Mesodermal cell (in vitro differentiated cells): ENCODE data around the gene SPCS2.

Source experiments
- H3K27ac ChIP-seq: 2 replicates; pipeline ENCODE4 v1.7.0; 2013; ENCODE audit warnings: mild to moderate bottlenecking, low read depth, low read length, moderate library complexity; ENCODE audit not compliant: severe bottlenecking
- H3K36me3 ChIP-seq: 2 replicates; pipeline ENCODE4 v1.7.1; 2013; ENCODE audit warnings: mild to moderate bottlenecking, low read length, moderate library complexity; ENCODE audit not compliant: control insufficient read depth, insufficient read depth
- H3K4me1 ChIP-seq: one replicate; pipeline ENCODE4 v1.7.1; 2013; ENCODE audit warnings: mild to moderate bottlenecking, low read length; ENCODE audit not compliant: insufficient read depth, control insufficient read depth, poor library complexity, severe bottlenecking
- H3K4me3 ChIP-seq: 2 replicates; pipeline ENCODE4 v1.7.0; 2013; ENCODE audit warnings: low read length, control low read depth, mild to moderate bottlenecking; ENCODE audit not compliant: insufficient read depth, poor library complexity, severe bottlenecking; ENCODE audit errors: extremely low read depth
- H3K9me3 ChIP-seq: 2 replicates; pipeline ENCODE4 v1.7.1; 2013; ENCODE audit warnings: mild to moderate bottlenecking, low read length, moderate library complexity; ENCODE audit not compliant: control insufficient read depth
- WGBS, 2 experiments: methylation state at CpG; one replicate each; pipeline ENCODE4 v1.1.5; 2013; ENCODE audit warnings: missing lambda C conversion rate in 2 of 2; ENCODE audit not compliant: insufficient coverage in 2 of 2; 5-methylcytosine and 5-hydroxymethylcytosine counted together

SPCS2 gene

DNA sequence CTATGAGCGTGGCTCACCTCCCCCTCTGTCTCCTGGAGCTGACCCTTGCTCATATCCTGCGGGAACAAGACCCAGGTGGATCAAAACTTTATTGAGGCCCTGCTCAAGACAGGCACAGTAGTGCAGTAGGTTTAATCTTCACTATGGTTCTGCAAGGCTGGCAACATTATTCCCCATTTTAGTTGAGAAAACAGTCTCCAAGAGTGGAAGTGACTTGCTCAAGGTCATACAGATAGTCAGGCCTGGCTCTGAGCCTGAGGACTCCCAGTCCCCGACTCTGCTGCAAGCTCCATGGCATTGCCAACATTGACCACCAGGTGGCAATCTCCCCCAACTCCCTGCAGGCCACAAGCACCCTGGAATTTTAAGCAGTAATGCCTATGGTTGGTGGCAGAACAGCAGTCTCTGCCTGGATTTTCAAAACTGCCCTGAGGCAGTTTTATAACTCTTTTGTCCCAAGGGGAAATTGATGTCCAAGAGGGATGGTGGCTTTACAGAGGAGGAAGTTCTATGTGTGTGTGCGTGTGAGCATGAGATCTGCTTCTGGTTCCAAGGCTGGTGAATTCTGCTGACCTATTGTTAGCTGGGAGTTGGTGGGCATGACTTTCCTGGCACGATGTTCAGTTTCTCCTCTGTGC lies 73.8 kb downstream of the SPCS2 start:
- no peak overlapping the region for H3K27ac ChIP-seq
- no peak overlapping the region for H3K4me3 ChIP-seq
- H3K36me3 ChIP-seq: no peaks in the 10 kb centered on the region
- 68 to 73% methylated on average over 5 of the region's 5 CpGs for WGBS, 2 experiments
- H3K4me1 ChIP-seq: peaks cover 9% of the 10 kb centered on the region
- H3K9me3 ChIP-seq: peaks cover 4% of the 10 kb centered on the region

DNA sequence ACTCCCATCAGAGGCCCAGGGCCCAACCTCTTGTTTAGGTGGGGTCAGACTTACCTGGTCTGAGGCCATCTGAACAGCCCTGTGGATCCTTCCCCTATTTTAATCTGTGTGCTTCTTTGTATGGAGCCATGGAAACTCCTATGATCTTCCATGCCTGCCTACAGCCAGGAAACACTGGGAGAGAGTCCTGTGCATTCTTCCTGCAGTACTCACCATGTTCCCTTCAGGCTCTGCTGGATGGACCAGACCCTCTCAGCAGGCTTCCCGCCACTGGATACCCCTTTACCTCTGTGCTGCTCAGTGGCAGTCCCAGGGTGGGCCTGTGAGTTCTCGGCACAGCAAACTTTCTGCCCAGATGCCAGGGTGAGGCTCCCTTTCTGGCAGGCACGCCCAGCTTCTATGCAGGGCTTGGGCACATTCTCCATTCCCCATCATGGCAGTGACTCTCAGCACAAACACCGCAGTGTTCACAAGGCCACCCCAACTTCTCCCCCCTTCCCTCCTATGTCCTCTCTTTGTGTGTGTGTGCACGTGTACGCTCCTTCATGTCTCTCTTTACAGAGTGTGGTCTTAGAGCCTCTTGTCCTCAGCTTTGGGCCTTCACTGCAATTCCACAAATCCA lies 74.5 kb downstream of the SPCS2 start:
- Histone ChIP-seq H3K36me3 (no peaks in the 10 kb centered on the region), H3K9me3 (no peaks in the 10 kb centered on the region), H3K4me1 (peaks cover 9% of the 10 kb centered on the region), H3K4me3 (no peak overlapping the region), H3K27ac (no peak overlapping the region)
- WGBS, 2 experiments: 93 to 96% methylated on average over 6 of the region's 6 CpGs

DNA sequence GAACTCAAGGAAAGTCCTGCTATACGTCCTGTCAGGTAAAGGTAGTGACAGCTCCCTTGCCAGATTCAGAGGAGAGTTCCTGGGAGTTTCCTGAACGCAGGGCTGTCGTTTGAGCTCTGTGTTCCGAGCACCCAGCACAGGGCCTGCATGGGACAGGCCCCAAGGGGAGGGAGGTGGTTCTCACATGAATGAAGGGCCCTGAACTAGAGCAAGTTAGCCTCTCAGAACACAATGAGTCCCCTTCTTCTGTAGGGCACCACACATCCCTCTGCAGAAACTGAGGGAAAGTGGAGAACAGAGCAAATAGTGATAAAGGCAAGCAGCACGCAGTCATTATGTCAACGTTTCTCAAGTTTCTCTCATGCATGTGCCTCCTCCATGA lies 75.0 kb downstream of the SPCS2 start:
- Histone ChIP-seq H3K27ac (no peak overlapping the region), H3K4me1 (peaks cover 9% of the 10 kb centered on the region), H3K4me3 (no peak overlapping the region), H3K36me3 (no peaks in the 10 kb centered on the region), H3K9me3 (no peaks in the 10 kb centered on the region)
- WGBS, 2 experiments: 92 to 100% methylated on average over 1 to 5 of the region's 6 CpGs

- WGBS, 2 experiments: 82 to 100% methylated on average over 1 of the region's 1 CpG
- no peaks in the 10 kb centered on the region for H3K36me3 ChIP-seq
- no peak overlapping the region for H3K4me3 ChIP-seq
- no peaks in the 10 kb centered on the region for H3K9me3 ChIP-seq
- H3K27ac ChIP-seq: no peak overlapping the region
- peaks cover 9% of the 10 kb centered on the region for H3K4me1 ChIP-seq
Observed at GRCh38 chr11:75024764-75025211, 75.7 kb downstream of the SPCS2 start.

- Histone ChIP-seq H3K36me3 (no peaks in the 10 kb centered on the region), H3K9me3 (no peaks in the 10 kb centered on the region), H3K4me3 (no peak overlapping the region), H3K27ac (no peak overlapping the region), H3K4me1 (peaks cover 9% of the 10 kb centered on the region)
- WGBS, 2 experiments: 100% methylated on average over 1 of the region's 1 CpG; no CpG with 5 or more reads in 1 of the 2 experiments
Observed at GRCh38 chr11:75025561-75025960, 76.5 kb downstream of the SPCS2 start.

DNA sequence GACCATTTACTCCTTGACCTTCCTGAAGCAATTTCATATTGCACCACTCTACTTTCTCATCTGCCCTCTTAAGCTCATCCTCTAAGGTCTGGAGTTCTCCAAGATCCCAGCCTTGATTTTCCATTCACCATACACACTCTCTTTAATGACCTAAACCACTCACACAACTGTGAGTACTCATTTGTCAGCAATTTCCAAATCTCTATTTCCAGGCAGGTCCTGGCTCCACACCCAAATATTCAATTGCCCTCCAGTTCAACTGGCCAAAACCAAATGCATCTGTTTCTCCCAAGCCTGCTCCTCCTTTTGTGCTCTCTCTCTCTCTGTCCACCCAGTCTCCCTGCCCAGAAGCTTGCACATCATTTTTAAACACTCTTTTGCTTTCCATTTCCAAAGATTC lies 79.3 kb downstream of the SPCS2 start:
- H3K4me1 ChIP-seq: peaks cover 14% of the 10 kb centered on the region

More for the DNA sequence above, 79.3 kb downstream of the SPCS2 start:
- Histone ChIP-seq H3K9me3 (no peaks in the 10 kb centered on the region), H3K27ac (no peak overlapping the region), H3K36me3 (no peaks in the 10 kb centered on the region), H3K4me3 (no peak overlapping the region)
